HCT116 (cell line): ENCODE results near the gene ARL13B.

Source experiments
- ATF3 ChIP-seq: IDR thresholded peaks from 2 replicates; pipeline ENCODE4 v1.6.1; 2012
- CBX3 ChIP-seq: IDR thresholded peaks from 2 replicates; pipeline ENCODE4 v1.6.1; 2012; ENCODE audit warnings: low read depth
- CTCF ChIP-seq, 3 experiments: fragments of 200-600 bp in 1 of 3; sonication (generic) in 1 of 3; IDR thresholded peaks in 2 of 3; conservative IDR thresholded peaks in 1 of 3; 2 replicates each; pipeline ENCODE4 v1.5.1; 2012 to 2017; ENCODE audit warnings: low read depth in 2 of 3, low read length in 2 of 3, antibody characterized with exemption in 1 of 3, borderline replicate concordance in 1 of 3, control low read depth in 1 of 3, mild to moderate bottlenecking in 1 of 3, mixed read lengths in 1 of 3, mixed run types in 1 of 3, moderate library complexity in 1 of 3; ENCODE audit not compliant: insufficient read depth in 1 of 3
- EZH2 ChIP-seq: fragments of 200-600 bp; sonication (generic); IDR thresholded peaks from 2 replicates; pipeline ENCODE4 v1.6.1; 2017; ENCODE audit warnings: antibody characterized with exemption, mixed run types
- JUND ChIP-seq: IDR thresholded peaks from 2 replicates; pipeline ENCODE4 v1.6.1; 2012
- MAX ChIP-seq: IDR thresholded peaks from 2 replicates; pipeline ENCODE4 v1.6.1; 2012
- POLR2A ChIP-seq: IDR thresholded peaks from 2 replicates; pipeline ENCODE4 v1.7.0; 2011; ENCODE audit warnings: borderline replicate concordance; ENCODE audit not compliant: insufficient read depth, insufficient read length; ENCODE audit errors: extremely low read depth
- POLR2AphosphoS5 ChIP-seq: IDR thresholded peaks from 2 replicates; pipeline ENCODE4 v1.6.1; 2011; ENCODE audit warnings: mild to moderate bottlenecking, low read depth, low read length, moderate library complexity
- REST ChIP-seq: IDR thresholded peaks from 2 replicates; pipeline ENCODE4 v1.6.1; 2012; ENCODE audit warnings: low read depth
- SIN3A ChIP-seq: IDR thresholded peaks from 2 replicates; pipeline ENCODE4 v1.6.1; 2012; ENCODE audit warnings: low read depth
- SRF ChIP-seq: IDR thresholded peaks from 2 replicates; pipeline ENCODE4 v1.6.1; 2012; ENCODE audit warnings: low read depth
- YY1 ChIP-seq: IDR thresholded peaks from 2 replicates; pipeline ENCODE4 v1.6.1; 2011; ENCODE audit warnings: low read length, low read depth, moderate library complexity, mild to moderate bottlenecking; ENCODE audit not compliant: insufficient replicate concordance; ENCODE audit errors: extremely low read depth

- TF ChIP-seq REST (no peak), YY1 (no peak), CTCF (IDR thresholded peaks at IDR 0.05 in 2 of 3, conservative IDR thresholded peaks at IDR 0.05 in 1 of 3; ENCODE audit: borderline replicate concordance in 1 of 3, insufficient read depth in 1 of 3, low read depth in 2 of 3, low read length in 2 of 3) (no peak), POLR2A (no peak), SRF (no peak), MAX (no peak), POLR2AphosphoS5 (no peak), JUND (no peak), ATF3 (no peak), EZH2 (no peak), SIN3A (no peak), CBX3 (no peak)
These were observed 18.5 kb upstream of the ARL13B start for GRCh38 chr3:93961489-93961888.
